Measurements from ENCODE around the gene SEC23B.

- TF ChIP-seq, protein P1, sequence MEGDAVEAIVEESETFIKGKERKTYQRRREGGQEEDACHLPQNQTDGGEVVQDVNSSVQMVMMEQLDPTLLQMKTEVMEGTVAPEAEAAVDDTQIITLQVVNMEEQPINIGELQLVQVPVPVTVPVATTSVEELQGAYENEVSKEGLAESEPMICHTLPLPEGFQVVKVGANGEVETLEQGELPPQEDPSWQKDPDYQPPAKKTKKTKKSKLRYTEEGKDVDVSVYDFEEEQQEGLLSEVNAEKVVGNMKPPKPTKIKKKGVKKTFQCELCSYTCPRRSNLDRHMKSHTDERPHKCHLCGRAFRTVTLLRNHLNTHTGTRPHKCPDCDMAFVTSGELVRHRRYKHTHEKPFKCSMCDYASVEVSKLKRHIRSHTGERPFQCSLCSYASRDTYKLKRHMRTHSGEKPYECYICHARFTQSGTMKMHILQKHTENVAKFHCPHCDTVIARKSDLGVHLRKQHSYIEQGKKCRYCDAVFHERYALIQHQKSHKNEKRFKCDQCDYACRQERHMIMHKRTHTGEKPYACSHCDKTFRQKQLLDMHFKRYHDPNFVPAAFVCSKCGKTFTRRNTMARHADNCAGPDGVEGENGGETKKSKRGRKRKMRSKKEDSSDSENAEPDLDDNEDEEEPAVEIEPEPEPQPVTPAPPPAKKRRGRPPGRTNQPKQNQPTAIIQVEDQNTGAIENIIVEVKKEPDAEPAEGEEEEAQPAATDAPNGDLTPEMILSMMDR (IDR thresholded peaks at IDR 0.05 in 2 of 3, conservative IDR thresholded peaks at IDR 0.05 in 1 of 3; ENCODE audit: borderline replicate concordance in 1 of 3, insufficient read depth in 1 of 3, low read depth in 2 of 3, low read length in 2 of 3), result no peak
- TF ChIP-seq JUND (IDR thresholded peaks at IDR 0.05), result no peak
- TF ChIP-seq CBX3 (IDR thresholded peaks at IDR 0.05; ENCODE audit: low read depth), result no peak
- no peak for TF ChIP-seq YY1 (IDR thresholded peaks at IDR 0.05; ENCODE audit: extremely low read depth, insufficient replicate concordance, low read depth, low read length)
These were observed 63.8 kb downstream of the SEC23B start for GRCh38 chr20:18571578-18571977.
